Measurements from ENCODE around the gene RAVER2. TPM values are rescaled to one million over a fixed set of nuclear protein-coding genes. Genes with fewer than 3 reads are reported as not detected.
A peak's percentile ranks its signal among the peaks of the same experiment; 100 is the strongest.

RAVER2 gene
- polyA plus RNA-seq, 3 donors: 0.38 to 1.3 (median 0.69) TPM

DNA sequence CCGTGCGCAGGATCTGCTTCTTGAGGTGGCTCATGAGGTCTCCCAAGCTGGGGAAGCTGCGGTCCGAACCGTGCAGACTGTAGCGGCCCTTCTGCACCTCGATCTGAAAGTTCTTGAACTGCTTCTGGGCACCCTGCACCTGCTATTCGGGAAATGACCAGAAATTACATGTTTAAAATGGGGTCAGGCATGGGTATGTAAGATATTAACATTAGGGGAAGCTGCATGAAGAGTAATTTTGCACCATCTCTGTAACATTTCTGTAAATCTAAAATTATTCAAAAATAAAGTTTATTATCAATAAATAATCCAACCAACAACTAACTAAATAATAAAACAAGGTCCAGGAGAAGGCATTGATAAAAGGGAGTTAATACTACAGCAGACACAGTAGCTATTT lies 110.7 kb downstream of the RAVER2 start:
- Mint-ChIP-seq H3K9me3 (no peaks in the 10 kb centered on the region), H3K4me1 (peaks cover 17% of the 10 kb centered on the region), H3K4me3 (no peak overlapping the region), H3K27ac (peak overlapping the region in 1 of 7 donors; percentile 25), H3K36me3 (peaks cover 88 to 90% of the 10 kb centered on the region in 2 donors), H3K27me3 (ENCODE audit: low read depth in 3 of 3) (peaks cover 0 to 2% (median 0%) of the 10 kb centered on the region in 3 donors)
- peaks cover 5% of the 10 kb centered on the region for H4K20me1 ChIP-seq (ENCODE audit: insufficient read depth, low read length)
- TF ChIP-seq, protein P1, sequence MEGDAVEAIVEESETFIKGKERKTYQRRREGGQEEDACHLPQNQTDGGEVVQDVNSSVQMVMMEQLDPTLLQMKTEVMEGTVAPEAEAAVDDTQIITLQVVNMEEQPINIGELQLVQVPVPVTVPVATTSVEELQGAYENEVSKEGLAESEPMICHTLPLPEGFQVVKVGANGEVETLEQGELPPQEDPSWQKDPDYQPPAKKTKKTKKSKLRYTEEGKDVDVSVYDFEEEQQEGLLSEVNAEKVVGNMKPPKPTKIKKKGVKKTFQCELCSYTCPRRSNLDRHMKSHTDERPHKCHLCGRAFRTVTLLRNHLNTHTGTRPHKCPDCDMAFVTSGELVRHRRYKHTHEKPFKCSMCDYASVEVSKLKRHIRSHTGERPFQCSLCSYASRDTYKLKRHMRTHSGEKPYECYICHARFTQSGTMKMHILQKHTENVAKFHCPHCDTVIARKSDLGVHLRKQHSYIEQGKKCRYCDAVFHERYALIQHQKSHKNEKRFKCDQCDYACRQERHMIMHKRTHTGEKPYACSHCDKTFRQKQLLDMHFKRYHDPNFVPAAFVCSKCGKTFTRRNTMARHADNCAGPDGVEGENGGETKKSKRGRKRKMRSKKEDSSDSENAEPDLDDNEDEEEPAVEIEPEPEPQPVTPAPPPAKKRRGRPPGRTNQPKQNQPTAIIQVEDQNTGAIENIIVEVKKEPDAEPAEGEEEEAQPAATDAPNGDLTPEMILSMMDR (IDR thresholded peaks at IDR 0.05): no peak
- no peak for DNase-seq
- H3K9ac ChIP-seq (ENCODE audit: insufficient read depth, low read length, poor library complexity, severe bottlenecking): no peak overlapping the region
- intact Hi-C loops (cut with micrococcal nuclease): no loop called here
- H3K79me2 ChIP-seq (ENCODE audit: insufficient read depth, low read length): no peaks in the 10 kb centered on the region
- no peak overlapping the region for H3K4me2 ChIP-seq (replicated peaks; ENCODE audit: extremely low read depth, low read length, poor library complexity, severe bottlenecking)
- H3K9me3 ChIP-seq (replicated peaks in 1 of 2; ENCODE audit: control insufficient read depth in 1 of 2, insufficient read depth in 1 of 2, low read length in 2 of 2): no peaks in the 10 kb centered on the region
- H3K4me1 ChIP-seq (ENCODE audit: control insufficient read depth in 1 of 2, insufficient read depth in 2 of 2, low read length in 2 of 2): peaks cover 6 to 7% of the 10 kb centered on the region in 2 donors
- no peak overlapping the region for H2AFZ ChIP-seq (ENCODE audit: insufficient read depth, low read depth, low read length, poor library complexity, severe bottlenecking)
- H3K27ac ChIP-seq (ENCODE audit: low read depth in 1 of 2, low read length in 2 of 2): no peak overlapping the region
- WGBS (ENCODE audit: insufficient coverage): 100% methylated on average over 4 of the region's 8 CpGs
- H3K36me3 ChIP-seq (replicated peaks in 1 of 2; ENCODE audit: control insufficient read depth in 1 of 2, insufficient read depth in 2 of 2, low read length in 2 of 2): peaks cover 77 to 93% of the 10 kb centered on the region in 2 donors
- no peak overlapping the region for H3K4me3 ChIP-seq (replicated peaks in 1 of 3; ENCODE audit: low read depth in 2 of 3, low read length in 3 of 3)
- no peaks in the 10 kb centered on the region for H3K27me3 ChIP-seq (ENCODE audit: control insufficient read depth in 2 of 2, insufficient read depth in 2 of 2, low read length in 2 of 2)

DNA sequence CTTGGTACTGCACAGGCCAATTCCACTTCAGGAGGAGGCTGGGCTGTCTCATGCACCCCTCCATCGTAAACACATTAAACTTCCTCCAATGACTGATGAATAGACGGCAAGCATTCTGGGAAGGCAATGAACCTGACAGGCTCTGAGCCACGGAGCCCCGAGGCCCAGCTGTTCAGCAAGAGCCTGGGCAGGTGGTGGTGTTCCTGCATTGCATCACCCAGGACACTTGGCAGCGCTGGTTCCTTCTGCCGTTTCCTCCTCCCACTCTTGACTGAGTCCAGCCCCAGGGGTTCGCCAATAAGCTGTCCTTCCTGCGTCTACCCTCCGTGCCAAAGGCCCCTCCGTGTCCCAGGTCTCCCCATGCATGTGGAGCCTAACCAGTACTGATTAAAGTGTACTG lies 111.7 kb downstream of the RAVER2 start:
- Mint-ChIP-seq H3K27ac (peak overlapping the region in 5 of 7 donors; percentile 13 to 77 (median 58)), H3K36me3 (peaks cover 89 to 94% of the 10 kb centered on the region in 2 donors)
- intact Hi-C loops (cut with micrococcal nuclease): no loop called here

More for the DNA sequence above, 111.7 kb downstream of the RAVER2 start:
- peak overlapping the region in 1 of 2 donors; percentile 21 for H3K27ac ChIP-seq (ENCODE audit: low read depth in 1 of 2, low read length in 2 of 2)
- H3K79me2 ChIP-seq (ENCODE audit: insufficient read depth, low read length): no peaks in the 10 kb centered on the region
- no peak overlapping the region for H3K9ac ChIP-seq (ENCODE audit: insufficient read depth, low read length, poor library complexity, severe bottlenecking)
- Mint-ChIP-seq H3K9me3 (no peaks in the 10 kb centered on the region), H3K4me1 (peaks cover 17% of the 10 kb centered on the region), H3K27me3 (ENCODE audit: low read depth in 3 of 3) (peaks cover 0 to 1% (median 0%) of the 10 kb centered on the region in 3 donors), H3K4me3 (no peak overlapping the region)
- no peak overlapping the region for H3K4me2 ChIP-seq (replicated peaks; ENCODE audit: extremely low read depth, low read length, poor library complexity, severe bottlenecking)
- no peaks in the 10 kb centered on the region for H3K27me3 ChIP-seq (ENCODE audit: control insufficient read depth in 2 of 2, insufficient read depth in 2 of 2, low read length in 2 of 2)
- no peak overlapping the region for H3K4me3 ChIP-seq (replicated peaks in 1 of 3; ENCODE audit: low read depth in 2 of 3, low read length in 3 of 3)
- H3K36me3 ChIP-seq (replicated peaks in 1 of 2; ENCODE audit: control insufficient read depth in 1 of 2, insufficient read depth in 2 of 2, low read length in 2 of 2): peaks cover 75 to 93% of the 10 kb centered on the region in 2 donors
- H2AFZ ChIP-seq (ENCODE audit: insufficient read depth, low read depth, low read length, poor library complexity, severe bottlenecking): no peak overlapping the region
- TF ChIP-seq, protein P1 (IDR thresholded peaks at IDR 0.05): no peak
- WGBS (ENCODE audit: insufficient coverage): 9% methylated on average over 4 of the region's 10 CpGs
- H4K20me1 ChIP-seq (ENCODE audit: insufficient read depth, low read length): peaks cover 8% of the 10 kb centered on the region
- H3K9me3 ChIP-seq (replicated peaks in 1 of 2; ENCODE audit: control insufficient read depth in 1 of 2, insufficient read depth in 1 of 2, low read length in 2 of 2): no peaks in the 10 kb centered on the region
- DNase-seq: peak in 2 of 3 donors; percentile 21 to 45
- H3K4me1 ChIP-seq (ENCODE audit: control insufficient read depth in 1 of 2, insufficient read depth in 2 of 2, low read length in 2 of 2): peaks cover 6 to 9% of the 10 kb centered on the region in 2 donors

All from CD14-positive monocyte (primary cell).